Activated T-cell treated with anti-CD3 and anti-CD28 coated beads, Interleukin-2, amount 50 U/mL, for 1 hour (primary cell): ENCODE results near the gene PCDH15.
"Not testable (repeated sequence)": the region's sequence is repeated elsewhere in the genome, so short reads cannot be mapped to it uniquely, and the experiment has no call there.

ENCODE experiments used
- DNase-seq: peaks from one replicate; pipeline ENCODE4 v3.0.0-alpha.2; 2020

The PCDH15 gene

DNA sequence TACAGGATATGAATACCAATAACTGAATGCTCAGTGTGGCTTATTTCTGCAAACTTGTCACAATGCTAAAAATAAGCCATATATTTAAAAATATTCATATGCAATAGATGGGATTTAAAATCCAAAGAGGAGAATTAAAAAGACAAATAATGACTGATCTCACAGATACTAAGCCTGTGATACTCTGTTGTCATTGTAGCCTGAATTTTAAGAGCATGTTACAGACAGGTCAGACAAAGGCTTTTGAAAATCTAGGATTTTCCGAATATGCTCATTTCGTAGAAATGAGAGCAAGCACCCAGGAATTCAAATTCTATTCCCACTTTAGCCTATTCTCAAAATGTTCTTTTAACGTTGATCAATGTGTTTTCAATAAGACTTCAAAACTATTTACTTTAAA is 269.7 kb downstream of the PCDH15 start:
- no peak for DNase-seq

DNA sequence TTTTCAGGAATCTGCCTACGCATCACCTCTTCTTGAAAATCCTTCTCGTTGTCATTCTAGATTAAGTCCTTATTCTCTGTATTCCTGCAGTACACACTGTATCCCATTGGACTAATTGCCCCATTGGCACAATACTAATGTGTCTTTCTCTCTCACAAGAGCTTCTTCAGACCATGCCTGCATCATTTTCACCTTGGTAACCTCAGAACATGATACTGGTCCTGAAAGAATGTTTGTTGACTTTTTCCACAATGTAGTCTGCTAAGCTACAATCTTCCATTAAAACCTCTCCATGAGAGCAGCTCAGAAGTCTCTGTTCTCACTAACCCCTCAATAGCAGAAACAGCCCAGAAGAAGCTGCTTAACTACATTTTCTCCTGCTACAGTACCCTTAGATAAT is 270.7 kb downstream of the PCDH15 start:
- DNase-seq, result no peak

DNA sequence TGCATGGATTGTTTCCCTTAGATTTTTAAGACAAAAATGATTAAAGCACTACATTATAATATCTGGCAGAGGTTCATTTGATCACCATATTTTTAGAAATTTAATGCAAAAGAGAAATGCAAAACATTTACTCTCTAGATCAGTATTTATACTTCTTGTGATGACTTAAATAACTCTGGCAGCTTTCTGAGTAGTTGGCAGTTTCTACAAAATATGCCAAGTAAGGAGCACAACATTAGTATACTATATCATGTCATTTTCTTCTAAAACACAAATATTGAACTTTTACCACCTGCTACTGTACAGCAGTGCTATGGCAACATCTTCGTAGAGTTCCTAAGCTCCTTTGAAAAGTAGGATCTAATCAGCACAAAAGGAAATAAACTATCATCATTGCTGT is 275.2 kb downstream of the PCDH15 start:
- no peak for DNase-seq

DNA sequence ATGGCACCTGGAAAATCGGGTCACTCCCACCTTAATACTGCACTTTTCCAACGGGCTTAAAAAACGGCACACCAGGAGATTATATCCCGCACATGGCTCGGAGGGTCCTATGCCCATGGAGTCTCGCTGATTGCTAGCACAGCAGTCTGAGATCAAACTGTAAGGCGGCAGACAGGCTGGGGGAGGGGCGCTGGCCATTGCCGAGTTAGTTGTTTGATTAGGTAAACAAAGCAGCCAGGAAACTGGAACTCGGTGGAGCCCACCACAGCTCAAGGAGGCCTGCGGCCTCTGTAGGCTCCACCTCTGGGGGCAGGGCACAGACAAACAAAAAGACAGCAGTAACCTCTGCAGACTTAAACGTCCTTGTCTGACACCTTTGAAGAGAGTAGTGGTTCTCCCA is 285.8 kb downstream of the PCDH15 start:
- DNase-seq, result not testable (repeated sequence)

DNA sequence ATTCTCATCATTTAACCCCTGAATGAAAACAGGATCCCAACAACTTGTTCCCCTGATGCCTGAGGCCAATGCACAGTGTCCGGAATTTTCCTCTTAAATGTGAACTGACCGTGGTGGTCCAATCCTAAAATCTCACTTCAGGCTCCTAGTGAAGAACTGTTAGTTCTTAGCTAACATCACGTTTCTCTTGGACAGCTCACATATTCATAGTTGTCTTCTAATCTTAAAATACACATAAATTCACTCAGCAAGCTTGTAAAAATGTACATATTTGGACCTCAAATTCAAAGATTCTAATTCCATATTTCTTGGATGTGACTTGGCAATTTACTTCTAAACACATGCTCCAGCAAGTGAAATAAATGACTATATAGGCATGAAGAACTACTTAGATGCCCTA is 297.2 kb downstream of the PCDH15 start:
- no peak for DNase-seq

DNA sequence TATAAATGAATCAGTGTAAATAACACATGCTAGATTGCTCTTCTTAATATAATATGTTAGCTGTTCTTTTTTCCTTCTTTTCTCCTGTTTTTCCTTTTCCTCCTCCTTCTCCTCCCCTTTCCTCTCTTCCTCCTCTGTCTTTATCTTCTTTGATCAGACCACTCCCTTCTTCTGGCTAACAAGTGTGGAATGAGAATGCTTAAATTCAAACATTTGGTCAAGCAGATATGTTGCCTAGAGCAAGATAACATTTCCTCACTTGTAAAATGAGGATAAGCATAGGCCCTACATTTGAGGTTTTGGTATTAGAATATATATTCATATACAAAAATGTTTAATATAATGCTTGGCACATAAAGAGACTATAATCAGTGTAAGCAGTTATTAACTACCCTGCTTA is 299.1 kb downstream of the PCDH15 start:
- no peak for DNase-seq

DNA sequence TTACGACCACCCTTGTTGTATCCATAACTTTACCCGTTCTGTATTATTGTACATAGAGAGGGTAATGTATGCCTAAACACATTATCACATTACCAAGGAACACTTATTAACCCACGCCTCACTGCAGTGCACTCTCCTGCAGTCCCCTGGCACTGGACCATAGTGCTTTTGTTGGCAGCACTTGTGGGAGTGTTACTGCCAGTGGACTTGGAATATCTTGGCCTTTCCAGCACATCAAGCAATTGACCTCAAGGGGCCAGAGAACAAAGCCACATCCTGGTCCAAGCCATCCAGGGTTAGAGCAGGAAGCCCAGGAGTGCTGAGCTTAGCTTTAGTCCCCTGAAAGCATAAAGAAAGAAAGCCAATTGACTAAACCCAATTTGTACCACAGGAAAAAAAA is 304.2 kb downstream of the PCDH15 start:
- DNase-seq, result no peak

DNA sequence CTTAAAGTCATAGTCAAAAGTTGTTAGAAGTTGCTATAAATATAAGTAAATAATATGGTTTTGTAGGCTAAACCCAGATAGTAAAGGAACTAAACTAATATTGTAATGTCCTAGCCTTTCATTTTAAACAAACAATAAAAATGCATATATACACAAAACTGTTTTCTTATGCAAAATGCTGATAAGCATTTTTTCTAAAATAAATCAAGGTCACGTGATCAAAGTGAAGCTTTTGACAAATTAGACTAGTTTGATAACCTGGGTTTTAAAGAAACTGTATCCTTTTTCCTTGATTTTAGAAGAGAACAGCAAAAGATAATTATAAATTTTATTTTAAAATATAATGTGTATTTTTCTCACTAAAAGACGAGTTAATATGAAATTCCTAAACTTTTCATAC is 313.3 kb downstream of the PCDH15 start:
- no peak for DNase-seq

DNA sequence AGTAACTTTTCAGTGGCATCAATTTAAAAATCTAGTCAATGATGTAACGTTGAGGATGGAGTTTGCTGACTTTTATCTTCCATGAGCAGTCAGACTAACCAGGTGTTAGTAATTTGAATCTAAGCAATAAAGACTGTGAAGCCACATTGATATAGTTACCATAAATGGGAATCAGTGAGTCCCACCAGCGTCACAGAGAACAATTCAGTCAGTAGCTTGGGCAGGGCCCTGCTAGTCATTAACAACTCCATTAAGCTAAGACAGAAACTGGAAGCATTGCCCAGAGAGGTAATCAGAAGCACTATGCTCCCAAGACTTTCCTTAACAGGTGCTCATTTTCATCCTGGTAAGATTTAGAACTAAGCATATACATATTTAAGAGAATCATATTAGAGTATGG is 315.1 kb downstream of the PCDH15 start:
- no peak for DNase-seq

DNA sequence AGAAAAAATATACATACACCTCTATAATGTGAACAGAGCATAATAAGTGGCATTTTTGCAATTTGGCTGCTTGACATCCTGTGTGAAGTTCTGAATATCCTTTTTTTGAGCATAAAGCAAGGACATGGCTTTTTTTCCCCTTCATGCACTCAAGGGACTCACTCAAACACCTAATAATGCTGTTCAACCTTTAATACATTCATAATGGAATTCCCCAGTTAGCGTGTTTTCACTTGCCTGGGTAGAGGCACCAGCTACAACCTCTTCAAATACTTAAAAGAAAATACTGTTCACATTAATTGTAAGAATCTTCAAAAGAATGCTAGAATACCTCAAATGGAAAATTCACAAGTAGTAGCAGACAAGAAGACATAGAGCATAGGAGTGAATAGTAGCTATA is 316.8 kb downstream of the PCDH15 start:
- DNase-seq, result no peak

DNA sequence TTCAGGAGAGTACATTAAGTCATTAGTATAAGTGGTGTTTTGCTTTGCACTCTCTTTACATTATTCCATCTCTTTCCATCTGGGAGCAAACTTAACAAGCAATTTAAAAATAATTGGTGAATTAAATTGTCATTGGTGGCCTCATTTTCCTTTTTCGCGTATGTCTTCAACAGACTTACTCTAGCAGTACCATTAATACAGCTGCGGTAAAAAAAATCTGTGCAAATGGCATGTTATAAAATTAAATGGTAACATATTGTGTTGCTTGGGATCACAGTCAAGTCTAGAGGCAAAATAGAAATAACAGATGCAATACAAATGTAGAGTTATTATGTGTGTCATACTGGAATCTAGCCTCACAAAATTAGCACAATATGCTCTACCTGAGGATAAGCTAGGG is 322.4 kb downstream of the PCDH15 start:
- DNase-seq, result no peak

DNA sequence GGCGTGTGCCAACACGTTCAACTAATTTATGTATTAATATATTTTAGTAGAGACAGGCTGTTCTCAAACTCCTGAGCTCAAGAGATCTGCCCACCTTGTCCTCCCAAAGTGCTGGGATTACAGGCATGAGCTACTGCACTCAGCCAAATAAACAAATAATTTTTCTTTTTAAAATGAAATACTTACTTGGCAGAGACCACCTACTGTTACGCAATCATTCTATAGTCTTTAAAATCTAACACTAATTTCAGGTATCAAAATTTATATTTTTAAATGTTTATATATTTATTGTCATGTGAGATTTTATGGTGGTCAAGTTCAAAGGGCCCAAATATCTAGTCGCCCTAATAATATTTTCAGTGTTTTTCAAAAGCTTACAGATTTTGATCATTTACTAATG is 323.3 kb downstream of the PCDH15 start:
- no peak for DNase-seq

DNA sequence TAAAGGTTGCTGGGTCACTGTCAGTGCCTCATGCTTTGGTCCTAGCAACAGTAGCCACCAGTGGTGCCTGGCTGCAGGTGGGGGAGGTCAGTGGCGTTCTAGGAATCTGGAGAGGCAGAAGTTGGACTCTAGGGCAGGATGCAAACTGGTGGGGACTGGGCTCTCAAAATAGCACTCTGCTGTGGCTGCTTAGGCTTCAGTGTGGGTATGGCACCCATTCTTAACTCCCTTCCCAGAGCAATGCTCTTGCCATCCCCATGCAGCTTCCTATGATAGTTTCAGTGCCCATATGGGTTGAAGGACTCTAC is 330.8 kb downstream of the PCDH15 start:
- DNase-seq, result no peak

DNA sequence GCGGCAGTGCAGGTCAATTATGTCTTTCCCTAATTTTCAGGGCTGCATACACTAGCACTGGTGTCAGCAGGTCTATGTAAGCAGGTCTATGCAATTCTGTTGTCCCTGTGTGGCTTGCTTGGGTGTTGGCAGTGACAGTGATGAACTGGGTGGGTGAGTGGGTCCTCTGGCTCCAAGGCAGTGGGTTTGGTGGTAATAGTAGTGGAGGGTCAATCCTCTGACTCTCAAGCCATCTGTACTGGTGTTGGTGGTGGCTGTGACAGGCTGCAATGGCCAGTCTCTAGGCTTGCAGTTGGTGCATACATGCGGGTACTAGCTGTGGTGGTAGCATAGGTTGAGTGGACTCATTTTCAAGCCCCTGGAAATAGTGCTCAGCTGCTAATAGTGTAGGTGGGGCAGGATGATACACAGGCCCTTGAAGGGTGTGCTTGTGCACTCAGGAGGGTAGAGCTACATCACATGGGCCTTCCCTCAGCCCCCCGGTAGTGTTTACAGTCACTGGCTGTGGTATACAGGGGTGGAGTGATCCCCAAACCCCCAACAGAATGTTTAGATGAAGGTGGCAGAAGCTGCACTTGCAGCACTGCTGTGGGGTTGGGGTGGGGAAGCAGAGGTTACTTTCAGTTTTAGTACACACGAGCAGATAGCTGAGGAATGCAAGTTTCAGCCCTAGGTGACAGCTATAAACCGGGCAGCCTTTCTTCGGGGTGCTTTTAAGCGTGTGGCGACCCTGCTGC is 331.3 kb downstream of the PCDH15 start:
- DNase-seq, result no peak

DNA sequence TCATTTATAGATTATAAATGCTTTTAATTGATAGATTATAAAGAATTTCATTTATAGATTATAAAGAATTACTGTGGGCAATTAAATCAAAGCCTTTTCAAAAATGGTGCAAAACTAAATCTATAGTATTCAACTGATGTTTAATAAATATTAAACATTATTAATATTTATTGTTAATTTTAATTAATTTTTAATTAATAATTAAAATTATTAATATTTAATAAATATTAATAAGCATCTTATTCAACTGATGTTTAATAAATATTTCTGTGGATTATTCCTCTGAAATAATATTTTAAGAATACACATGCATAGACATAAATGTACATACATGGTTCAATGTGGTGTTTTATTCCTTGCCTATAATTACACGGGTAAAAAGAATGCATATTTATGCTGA is 346.8 kb downstream of the PCDH15 start:
- DNase-seq, result no peak

DNA sequence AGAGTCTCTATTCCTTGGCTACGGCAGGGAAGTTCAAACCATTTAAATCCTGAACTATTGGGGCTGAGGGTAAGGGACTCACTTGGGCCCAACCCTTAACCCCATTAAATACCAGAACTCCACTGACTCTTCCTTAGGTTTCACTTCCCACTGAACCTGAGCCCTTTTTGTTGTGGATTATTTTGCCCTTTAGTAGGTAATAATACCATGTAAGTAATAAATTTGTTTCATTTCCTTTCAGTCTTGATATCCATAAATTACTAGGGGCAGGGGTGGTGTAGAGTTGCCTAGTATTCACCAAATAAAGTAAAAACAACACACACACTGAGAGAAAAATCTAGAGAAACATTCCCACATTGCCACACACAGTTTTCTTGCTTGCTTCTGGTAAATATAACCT is 352.0 kb downstream of the PCDH15 start:
- no peak for DNase-seq

DNA sequence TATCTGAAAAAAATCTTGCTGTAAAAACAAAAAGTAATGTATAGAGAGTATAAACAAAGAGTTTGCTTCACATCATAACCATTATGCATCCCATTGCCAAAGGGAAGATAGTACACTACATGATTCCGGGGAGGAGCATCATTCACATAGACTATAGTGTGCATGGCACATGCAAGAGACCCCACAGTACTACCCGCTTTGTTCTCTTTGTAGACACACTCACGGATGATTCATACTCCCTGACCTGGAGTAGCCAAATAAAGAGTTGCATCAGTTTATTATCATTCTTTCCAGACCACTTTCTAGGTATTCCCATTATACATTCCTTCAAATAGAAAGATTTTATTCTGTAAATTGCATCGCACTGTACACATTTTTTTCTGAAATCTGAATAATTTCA is 356.9 kb downstream of the PCDH15 start:
- no peak for DNase-seq

DNA sequence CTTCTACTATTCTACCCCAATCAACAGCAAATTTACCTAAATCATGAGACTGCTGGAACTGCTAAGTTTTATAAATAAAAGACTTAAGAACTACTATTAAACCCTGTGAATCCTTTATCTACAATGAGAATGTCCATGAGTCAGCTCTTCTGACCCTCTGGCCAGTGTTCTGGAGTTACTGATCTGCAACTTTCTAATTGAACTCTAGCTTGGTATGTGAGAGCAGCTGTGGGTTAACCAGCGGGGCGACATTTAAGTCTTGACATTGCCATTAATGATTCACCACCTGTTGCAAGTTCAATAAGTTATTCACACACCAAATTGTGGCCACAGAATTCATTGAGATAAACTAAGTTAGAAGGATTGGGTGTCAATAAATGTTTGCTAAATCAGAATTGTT is 359.8 kb downstream of the PCDH15 start:
- DNase-seq, result no peak

DNA sequence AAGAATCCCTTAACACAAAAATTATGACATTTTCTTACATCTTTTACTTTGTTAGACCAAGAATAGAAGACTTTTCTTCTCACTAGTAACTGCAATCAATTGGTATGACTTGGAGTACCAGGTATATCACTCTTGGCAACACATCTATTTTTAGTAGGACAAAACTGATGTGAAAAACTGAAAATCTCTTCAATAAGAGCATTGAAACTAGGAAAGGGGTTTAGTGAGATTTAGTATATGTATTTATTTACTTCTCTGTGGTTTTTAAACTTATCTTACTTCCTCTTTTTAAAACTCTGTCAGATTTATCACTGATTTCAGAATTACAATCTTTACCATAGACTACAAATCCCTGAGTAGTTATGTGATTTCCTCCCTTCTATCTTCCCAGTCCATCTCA is 366.2 kb downstream of the PCDH15 start:
- DNase-seq, result no peak

DNA sequence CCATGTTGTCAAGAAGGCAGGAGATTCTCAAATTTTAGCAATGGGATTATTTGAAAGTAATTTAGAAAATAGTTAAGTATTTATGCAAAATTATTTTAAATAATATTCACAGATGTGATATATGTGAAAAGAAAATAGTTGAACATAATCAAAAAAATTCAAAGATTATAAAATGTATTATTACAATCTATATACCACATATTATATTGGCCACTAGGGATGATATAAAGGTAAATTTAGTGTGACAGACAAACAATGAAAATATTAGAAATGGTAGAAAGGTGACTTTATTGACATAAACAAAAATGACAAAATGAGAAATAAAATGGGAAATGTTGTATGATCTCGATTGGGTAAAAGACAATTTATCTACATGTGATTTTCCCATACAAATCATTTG is 385.5 kb downstream of the PCDH15 start:
- DNase-seq, result no peak

DNA sequence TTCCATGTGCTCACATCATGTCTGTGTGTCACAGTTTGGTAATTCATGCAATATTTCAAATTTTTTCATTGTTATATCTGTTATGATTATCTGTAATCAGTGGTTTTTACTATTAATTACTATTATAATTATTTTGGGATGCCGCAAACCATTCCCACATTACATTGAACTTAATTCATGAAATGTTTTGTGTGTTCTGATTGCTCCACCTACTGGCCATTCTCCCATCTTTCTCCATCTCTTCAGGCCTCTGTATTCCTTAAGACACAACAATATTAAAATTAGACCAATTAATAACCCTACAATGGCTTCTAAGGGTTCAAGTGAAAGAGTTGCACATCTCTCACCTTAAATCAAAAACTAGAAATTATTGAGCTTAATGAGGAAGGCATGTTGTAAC is 398.5 kb downstream of the PCDH15 start:
- no peak for DNase-seq

DNA sequence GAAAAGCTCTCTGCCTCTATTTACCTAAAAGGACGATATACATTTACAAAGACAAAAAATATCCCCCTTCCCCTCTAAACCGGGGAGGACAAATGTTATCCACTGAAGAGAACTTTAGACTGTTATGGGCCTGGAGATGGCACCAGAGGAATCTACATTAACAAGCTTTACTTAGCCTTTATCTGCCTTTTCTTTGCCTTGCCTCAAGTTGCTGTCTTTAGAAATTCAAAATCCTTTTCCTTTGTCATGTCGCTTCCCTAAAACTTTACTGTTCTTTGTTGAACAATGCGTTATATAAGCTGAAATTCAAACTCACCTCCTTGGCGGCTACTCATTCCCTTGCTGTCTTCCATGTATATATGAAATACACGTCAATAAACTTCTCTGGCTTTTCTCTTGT is 405.0 kb downstream of the PCDH15 start:
- no peak for DNase-seq

DNA sequence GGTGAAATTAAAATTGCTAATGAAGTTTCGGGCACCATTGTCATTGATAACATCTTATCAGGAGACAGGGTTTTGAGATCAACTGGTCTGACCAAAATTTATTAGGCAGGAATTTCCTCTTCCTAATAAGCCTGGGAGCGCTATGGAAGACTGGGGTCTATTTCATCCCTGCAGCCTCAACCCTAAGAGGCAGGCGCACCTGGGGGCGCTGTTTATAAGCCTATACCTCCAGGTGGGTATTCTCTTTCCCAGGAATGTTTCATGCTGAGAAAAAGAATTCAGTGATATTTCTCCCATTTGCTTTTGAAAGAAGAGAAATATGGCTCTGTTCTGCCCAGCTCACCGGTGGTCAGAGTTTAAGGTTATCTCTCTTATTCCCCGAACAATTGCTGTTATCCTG is 406.4 kb downstream of the PCDH15 start:
- DNase-seq, result not testable (repeated sequence)

DNA sequence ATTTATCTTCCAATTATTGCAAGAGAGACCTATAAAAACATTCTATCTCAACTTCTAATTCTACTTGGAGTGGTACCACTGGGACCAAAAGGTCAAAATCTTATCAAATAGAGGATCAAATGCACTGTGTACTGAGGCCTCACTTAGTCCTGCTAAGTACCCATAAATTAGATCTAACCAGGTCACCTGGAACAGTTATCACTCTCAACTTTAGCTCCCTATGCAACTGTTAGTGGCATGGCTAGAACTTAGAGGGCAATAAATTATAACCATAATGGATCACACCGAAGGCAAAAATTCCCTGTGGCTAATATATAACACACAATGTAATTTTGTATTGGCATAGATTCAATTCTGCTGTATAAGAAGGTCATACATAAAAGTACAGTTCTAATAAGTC is 428.9 kb downstream of the PCDH15 start:
- DNase-seq, result no peak

DNA sequence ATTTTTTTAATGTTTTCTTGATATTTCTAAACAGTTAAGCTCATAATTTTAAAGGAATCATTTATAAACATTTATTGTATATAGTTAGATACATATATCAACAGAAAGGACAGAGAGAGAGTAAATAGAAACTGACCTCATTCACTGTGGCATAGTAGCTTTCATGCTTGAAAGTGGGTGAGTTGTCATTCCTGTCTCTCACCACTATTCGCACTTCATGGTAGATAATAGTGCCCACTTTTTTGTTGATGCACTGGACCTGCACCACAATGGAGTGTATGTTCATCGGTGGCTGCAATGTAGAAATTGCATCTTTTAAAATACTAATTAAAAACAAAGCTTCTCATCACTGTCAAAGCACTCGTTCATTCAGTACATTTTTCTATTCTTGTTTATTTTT is 432.0 kb downstream of the PCDH15 start:
- DNase-seq, result no peak

DNA sequence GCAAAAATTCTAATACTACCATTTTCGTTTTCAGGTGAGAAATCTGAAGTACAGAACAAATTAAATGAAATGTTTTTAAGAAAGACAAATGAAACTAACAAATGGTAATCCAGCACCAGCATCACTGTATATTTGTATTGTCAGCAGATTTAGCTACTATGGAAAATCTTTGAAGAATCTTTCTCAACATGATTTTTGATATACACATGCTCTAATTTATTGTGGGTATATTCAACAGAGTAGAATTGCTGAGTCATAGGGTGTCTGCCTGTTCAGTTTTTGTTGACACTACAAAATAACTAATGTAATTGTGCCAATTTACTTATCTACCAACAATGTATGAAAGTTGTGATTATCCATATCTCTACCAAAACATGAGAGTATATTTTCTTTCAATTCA is 437.6 kb downstream of the PCDH15 start:
- no peak for DNase-seq
